Posterior vena cava (tissue), 2 donors: ENCODE data around the gene PBX1. TPM values are rescaled to one million over a fixed set of nuclear protein-coding genes. Genes with fewer than 3 reads are reported as not detected.
A peak's percentile ranks its signal among the peaks of the same experiment; 100 is the strongest.

Source experiments
- DNase-seq: peaks from one replicate; pipeline ENCODE4 v3.0.0-alpha.2; 2020; ENCODE audit warnings: low spot score
- intact Hi-C, 2 donors: fragments of 100-400 bp; cut with DNase I; formaldehyde crosslinking; loops; one replicate each; pipeline versions ENCODE4 v1.14.1 to v1.14.2; 2022 to 2023
- total RNA-seq, 2 donors: library from RNA; stranded (reverse); fragmentation: NEBNext Ultra II Directional; extraction: Animal tissue kit (Norgen Biotek cat#: 25700); gene quantifications; one replicate each; pipeline ENCODE4 v1.2.1, GENCODE V29; 2021
- donor health status: DM: yes; HTN: yes; CAD: no.
- donor health status: DM: yes; HTN: yes; CAD: no.

The PBX1 gene
- total RNA-seq, 2 donors from 2014 or later = 84.2 to 146 TPM

- intact Hi-C loops = no loop called here
- no peak for DNase-seq
These were observed 200.3 kb downstream of the PBX1 start for GRCh38 chr1:164759144-164759920.

DNA sequence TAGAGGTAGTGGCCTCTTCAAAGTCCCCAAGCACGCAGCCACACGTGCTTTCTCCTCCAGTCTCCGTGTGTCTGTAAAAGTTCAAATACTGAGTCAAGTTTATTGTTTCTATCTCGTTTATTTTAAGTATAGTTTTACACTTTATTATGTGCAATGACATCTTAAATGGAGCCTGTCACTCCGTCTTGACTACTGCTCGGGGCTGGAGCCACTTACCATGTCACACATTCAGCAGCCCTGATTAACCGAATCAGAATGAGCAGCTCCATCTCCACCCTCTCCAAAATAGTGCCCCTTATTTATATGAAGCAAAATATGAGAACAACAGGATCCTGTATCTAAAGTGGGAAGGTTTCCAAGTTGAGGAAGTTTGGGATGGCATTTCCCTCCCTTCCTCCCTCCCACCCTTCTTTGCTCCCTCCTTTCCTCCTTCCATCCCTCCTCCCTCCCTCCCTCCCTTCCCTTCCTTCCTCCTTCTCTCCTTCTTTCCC is 201.0 kb downstream of the PBX1 start:
- intact Hi-C loops = loop anchor here in 1 of 2 donors (10.0 kb wide), 1 partner anchor 45 kb away; no protein-coding TSS in a partner anchor
- DNase-seq = no peak

DNA sequence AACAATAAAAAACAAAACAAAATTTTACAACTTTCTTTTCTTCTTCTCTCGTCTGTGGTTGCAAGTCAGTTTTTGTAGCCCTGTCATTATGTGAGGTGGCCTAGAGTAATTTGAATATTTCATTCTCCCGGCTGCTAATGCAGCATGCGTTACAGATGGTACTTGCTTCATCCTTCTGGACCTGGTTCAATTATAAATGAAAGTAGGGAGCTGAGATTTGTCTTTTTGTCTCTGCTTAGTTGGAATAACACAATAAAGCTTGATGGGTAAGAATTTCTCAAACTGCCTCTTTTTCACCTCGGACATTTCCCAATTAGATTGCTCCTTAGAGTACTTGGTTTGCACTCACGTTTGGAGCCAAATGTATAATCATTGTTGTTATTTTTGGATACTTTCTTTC is 201.6 kb downstream of the PBX1 start:
- DNase-seq = no peak
- intact Hi-C loops = loop anchor here in 1 of 2 donors (10.0 kb wide), 1 partner anchor 46 kb away; no protein-coding TSS in a partner anchor

DNA sequence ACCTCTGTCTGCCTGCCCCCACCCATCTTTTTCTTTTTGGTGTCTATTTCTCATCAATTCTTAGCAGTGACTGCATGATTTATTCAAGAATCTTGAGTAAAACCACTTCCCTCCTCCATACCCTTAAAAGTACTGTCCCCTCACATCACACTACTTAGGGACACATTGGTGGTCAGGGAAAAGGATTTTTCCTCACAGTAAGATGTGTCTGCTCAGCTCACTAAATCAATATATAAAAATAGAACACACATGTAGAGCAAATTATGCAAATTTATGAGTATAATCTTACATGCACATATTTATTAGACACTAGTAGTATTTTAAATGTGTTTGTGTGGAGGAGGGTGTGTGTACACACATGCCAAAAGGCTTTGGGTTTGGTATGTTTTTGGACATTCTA is 202.0 kb downstream of the PBX1 start:
- intact Hi-C loops = loop anchor here in 1 of 2 donors (10.0 kb wide), 1 partner anchor 46 kb away; no protein-coding TSS in a partner anchor
- DNase-seq = no peak

- intact Hi-C loops = loop anchor here in 1 of 2 donors (10.0 kb wide), 1 partner anchor 48 kb away; no protein-coding TSS in a partner anchor
- DNase-seq = no peak
These were observed 204.1 kb downstream of the PBX1 start for GRCh38 chr1:164763098-164763497.

- intact Hi-C loops = loop anchor here in 1 of 2 donors (10.0 kb wide), 1 partner anchor 50 kb away; no protein-coding TSS in a partner anchor
- DNase-seq = no peak
These were observed 205.3 kb downstream of the PBX1 start for GRCh38 chr1:164764333-164764732.

DNA sequence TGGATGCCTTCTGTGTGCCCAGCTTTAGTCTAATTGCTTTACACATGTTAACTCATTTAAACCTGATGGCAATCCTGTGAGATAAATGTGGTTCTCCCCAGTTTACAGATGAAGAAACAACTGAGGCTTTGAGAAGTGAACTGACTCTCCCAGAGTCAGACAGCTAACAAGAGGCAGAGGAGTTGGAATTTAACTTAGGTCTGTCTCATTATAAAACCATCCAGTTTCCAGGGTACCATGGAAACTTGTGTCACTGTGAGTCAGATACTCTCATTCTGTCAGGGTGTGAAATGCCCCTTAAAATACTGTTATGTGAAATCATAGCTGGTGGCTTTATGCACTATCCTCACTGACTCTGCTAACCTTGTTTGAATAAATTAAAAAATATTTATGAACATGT is 206.6 kb downstream of the PBX1 start:
- intact Hi-C loops = loop anchor here in 1 of 2 donors (10.0 kb wide), 1 partner anchor 51 kb away; no protein-coding TSS in a partner anchor
- DNase-seq = no peak

DNA sequence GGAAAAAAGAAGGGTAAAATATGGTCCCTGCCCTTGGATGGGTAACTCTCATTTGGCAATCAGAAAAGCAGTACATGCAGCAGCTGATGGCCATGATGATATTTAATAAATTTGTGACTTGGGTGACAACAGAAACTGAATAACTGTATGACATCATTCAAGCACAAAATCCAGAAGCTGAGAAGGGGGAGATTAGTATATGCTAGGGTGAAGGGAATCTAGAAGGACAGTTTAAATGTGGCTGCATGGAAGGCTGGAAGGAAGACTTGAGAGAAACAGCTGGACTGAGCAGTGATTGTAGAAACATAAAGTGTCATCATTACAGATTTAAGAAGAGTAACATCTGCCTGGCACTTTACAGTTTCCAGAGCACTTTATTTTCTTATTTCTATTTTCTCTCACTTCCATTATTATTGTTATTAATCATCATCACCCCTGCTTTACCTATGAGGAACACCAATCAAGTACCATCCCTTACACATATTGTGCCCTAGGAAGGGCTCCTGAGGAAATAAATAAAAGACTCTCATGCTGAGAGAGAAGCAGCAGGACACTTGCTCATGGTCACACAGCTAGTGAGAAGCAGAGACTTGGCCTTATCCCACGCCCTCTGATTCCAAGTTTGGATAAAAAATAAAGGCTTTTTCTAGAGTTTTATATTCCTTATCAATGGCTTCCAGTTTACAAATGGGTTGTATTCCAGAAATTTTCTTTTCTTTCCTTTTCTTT is 207.2 kb downstream of the PBX1 start:
- DNase-seq = no peak
- intact Hi-C loops = loop anchor here in 1 of 2 donors (10.0 kb wide), 1 partner anchor 51 kb away; no protein-coding TSS in a partner anchor

GRCh38 chr1:164767752-164768402 is 208.9 kb downstream of the PBX1 start:
- intact Hi-C loops = loop anchor here in 1 of 2 donors (10.0 kb wide), 1 partner anchor 53 kb away; no protein-coding TSS in a partner anchor
- DNase-seq = no peak

- DNase-seq = no peak
- intact Hi-C loops = loop anchor here in 1 of 2 donors (10.0 kb wide), 1 partner anchor 54 kb away; no protein-coding TSS in a partner anchor
These were observed 209.6 kb downstream of the PBX1 start for GRCh38 chr1:164768619-164769018.

DNA sequence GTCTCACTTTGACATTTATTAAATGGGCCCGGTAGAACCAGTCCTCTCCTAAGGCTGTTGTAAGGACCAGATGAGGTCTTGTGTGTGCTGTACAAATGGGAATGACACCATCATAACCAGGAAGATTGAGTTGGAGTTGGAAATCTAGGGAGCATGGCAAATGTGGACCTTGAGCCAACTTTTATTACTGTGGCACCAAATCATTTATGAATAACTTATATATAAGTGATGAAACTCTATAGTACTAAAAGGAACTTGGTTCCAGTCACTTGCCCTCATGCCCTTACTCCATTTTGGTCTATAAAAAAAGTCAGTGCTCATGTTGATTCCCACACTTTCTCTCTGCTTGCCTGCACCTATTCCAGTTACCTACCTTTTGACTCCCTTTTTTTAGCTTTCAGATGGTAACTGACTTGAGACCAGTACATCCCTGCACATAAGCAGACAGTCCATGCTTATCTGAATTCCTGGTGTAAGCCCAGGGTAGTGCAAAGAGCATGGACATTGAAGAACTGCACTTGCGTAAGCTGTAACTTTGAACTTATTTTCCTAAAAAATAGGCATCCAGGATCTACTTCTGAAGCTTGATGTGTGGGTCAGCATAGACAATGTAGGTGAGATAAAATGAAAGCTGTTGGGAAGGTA is 210.6 kb downstream of the PBX1 start:
- intact Hi-C loops = loop anchor here in 1 of 2 donors (10.0 kb wide), 1 partner anchor 55 kb away; no protein-coding TSS in a partner anchor
- DNase-seq = no peak

- intact Hi-C loops = no loop called here
- DNase-seq = no peak
These were observed 211.1 kb downstream of the PBX1 start for GRCh38 chr1:164770131-164770529.

DNA sequence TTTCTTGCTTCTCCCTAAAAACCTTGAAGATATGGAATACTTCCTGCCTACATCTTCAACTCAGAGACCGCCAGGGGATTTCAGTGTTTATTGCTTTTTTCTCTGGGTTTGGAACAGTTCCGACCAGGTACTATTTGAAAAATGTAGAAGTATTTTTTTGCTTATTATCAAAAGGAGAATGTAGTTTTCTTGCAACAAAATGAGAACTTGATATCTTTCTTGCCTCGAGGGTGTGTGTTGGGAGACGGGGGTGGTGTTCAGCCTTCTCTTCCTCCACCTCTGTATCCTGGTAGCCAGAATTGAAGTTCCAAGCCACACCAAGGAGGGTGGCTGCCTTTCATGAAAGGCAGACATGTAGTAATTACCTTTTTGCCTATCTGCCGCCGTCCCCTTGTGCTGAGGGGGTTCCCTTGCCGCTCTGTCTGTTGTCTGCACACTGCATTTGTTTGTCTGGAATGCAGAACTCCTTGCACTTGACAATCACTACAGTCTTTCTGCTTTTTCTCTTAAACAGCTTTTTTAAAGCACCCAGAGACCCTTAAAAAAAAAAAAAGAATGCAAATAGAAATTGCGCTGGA is 212.1 kb downstream of the PBX1 start:
- intact Hi-C loops = no loop called here
- no peak for DNase-seq

DNA sequence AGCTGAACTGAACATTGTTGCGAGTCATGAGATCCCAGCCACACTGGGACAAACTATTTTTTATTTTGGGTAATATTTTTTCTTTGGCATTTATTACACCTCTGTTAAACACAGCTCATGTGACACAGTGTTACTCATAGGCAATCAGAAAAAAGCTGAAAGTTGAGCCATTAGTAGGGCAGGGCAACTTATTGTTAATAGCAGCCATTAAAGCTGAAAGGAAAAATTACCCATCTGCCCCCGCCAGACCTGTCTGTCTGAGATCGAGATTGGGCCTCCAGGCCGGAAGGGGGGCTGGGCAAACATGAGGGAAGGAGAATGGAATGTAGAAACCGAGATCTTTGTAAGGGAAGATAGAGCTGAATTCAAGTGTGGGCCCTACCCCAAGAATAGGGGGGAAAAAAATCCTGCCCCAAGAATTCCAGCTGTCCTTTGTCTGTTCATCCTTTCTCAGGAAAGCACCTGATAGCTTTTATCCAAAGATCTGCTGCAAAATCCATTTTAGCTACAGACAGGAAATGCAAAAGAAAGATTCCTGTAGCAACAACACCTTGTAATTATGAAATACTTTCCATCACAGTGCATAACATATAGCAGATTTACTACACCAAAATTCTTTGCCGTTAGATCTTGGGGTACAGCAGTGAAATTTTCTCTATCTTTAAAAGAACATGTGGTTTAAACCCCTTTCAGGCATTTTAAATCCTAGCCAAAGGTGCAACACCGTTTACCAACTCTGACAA is 212.8 kb downstream of the PBX1 start:
- intact Hi-C loops = no loop called here
- no peak for DNase-seq

DNA sequence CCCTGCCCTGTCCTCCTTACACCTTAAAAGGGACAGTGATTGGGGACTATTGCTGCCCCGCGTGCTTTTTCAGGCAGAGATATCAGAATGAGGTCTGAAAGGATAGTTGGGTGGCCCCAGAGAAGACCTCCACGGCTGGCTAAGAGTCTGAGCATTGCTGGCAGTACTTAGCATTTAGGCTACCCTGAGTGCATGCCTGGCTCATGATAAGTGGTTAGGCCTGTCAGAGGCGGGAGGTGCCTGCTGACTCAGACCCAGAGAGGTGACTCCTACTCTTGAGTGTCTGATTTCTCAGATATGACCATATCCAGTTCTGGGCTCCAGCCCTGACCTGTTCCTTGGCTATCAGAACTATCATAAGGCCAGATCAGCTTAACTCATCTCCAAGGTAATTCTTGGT is 213.7 kb downstream of the PBX1 start:
- intact Hi-C loops = no loop called here
- peak; percentile 86 for DNase-seq

DNA sequence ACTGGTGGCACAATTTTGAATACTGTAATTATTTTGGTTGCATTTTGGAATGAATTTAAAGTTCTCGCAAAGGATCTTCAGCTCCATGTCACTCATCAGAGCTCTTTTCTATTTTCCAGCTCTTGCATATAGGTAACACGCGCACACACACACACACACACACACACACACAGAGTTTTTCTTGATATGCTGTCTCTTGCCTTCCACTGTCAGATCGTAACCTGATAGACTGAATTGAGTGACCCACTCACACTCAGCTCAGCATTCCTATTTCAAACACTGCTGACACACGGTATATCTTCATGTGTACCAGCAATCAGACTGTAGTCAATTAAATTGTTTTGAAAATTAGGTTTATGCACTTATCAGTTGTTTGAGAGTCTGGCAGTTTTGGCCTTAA is 214.1 kb downstream of the PBX1 start:
- DNase-seq = no peak
- intact Hi-C loops = no loop called here

- DNase-seq = no peak
- intact Hi-C loops = no loop called here
These were observed 215.4 kb downstream of the PBX1 start for GRCh38 chr1:164774413-164774812.
